HG03175 (cell line): Measurements from ENCODE around the gene GIPR.
"Not testable (repeated sequence)": the region's sequence is repeated elsewhere in the genome, so short reads cannot be mapped to it uniquely, and the experiment has no call there.

Source experiments
- ATAC-seq: cut with Tn5 transposase; IDR thresholded peaks from one replicate; pipeline ENCODE4 v1.9.1; 2021; ENCODE audit warnings: mild to moderate bottlenecking, moderate library complexity; ENCODE audit not compliant: unreplicated experiment

GIPR gene

DNA sequence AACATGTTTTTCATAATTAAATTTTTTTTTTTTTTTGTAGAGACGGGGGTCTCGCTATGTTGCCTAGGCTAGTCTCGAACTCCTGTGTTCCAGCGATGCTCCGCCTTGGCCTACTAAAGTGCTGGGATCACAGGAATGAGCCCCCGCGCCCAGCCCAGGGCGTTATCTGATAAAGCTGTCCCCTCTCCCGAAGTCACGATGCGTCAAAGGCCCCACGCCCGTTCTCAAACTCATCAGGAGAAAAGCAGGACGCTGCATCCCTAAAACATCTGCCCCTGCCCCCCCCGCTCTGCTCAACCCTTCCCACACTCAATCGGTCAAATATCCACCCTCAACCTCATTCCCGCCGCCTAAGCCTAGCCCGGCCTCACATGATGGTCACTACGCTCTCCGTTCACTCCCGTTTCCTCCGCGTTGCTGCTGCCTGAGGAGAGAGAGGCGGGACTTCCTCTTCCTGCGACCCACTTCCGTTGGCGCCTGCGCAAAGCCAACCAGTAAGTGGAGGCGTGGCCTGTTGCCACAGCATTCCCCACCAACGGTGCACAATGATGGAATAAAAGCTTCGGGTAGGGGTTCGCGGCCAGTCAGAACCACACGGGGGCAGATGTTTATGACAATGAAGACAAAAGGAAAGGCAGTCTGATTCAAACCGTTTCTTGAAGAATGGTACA is 23.6 kb downstream of the GIPR start, which contains the start of gene SNRPD2:
Gene SNRPD2, minus strand, starts transcription at position 438 of the 671 bp plus-strand sequence. Its CDS starts 65 bp downstream, at position 373.
- ATAC-seq: peak; percentile 55

DNA sequence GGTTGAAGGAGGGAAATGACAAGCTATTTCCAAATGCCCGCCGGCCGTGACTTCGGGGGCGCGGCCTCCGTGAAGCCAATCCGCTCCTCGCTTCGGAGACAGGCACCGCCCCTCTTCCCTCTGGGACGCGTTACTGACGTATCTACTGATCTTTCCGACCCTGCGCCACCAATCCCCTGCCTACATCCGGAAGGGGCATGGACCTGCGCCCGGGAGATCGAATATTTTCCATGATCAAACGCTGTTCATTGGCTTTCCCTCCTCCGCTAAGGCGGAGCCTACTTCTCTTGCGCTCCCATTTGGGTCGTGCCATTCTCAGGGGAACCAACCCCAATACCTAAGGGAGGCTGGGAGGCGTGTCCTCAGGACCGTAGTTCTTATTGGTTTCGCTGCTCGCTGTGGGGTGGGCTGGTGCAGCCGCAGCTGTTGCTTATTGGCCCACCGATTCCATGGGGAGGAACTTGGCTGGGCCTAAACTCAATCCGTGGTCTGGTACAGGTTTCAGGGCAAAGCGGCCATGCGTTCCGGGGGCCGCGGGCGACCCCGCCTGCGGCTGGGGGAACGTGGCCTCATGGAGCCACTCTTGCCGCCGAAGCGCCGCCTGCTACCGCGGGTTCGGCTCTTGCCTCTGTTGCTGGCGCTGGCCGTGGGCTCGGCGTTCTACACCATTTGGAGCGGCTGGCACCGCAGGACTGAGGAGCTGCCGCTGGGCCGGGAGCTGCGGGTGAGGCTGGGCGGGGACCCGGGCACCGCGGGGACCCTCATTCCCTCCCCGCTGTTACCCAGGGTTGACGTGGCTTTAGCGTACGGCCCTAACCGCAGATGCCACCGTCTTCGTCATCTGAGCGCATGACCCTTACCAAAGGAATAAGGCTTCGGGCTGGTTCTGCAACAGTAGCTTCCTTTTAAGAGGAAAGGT is 24.4 kb downstream of the GIPR start, which contains the start of gene QPCTL:
Gene QPCTL, plus strand, starts transcription at position 480 of the 919 bp plus-strand sequence. Its CDS starts 38 bp downstream, at position 518.
- peak; percentile 89 for ATAC-seq

DNA sequence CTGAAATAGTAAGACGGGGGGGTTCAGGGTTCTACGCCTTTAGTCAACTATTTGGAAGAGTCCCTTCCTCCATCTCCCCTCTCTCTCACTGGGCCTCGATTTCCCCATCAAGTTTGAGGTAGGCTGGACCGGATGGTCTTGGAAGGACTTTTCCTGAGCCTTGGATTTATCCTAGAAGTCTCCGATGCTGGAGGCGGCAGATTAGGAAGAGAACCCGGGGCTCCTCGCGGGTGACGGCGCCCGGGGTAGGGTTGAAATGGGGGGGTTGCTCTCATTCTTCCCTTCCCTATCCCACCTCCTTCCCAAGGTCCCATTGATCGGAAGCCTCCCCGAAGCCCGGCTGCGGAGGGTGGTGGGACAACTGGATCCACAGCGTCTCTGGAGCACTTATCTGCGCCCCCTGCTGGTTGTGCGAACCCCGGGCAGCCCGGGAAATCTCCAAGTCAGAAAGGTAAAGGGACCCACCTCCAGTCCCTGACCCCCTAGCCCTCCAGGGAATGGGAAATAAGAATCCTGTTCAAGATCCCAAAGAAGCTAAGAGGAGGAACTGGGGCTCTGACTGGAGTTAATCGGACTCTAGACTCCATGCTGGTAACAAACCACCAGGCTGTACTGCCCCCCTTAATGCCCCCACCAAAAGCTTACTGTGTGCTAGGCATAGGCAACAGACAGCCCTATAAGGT is 25.2 kb downstream of the GIPR start:
- no peak for ATAC-seq

DNA sequence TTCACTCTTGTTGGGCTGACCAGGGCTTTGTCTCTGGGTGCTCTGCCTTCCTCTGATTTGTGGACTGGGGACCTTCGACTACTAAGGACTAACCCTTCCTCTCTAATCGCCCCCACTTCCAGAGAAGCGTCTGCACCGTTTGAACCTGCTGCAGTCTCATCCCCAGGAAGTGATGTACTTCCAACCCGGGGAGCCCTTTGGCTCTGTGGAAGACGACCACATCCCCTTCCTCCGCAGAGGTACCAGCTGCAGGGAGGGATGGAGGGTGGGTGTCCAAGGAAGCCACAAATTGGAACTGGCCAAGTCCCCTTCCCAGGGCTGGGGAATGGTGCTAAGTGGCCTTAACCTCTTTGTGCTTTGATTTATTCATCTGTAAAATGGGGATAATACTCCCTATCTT is 33.7 kb downstream of the GIPR start:
- ATAC-seq: no peak

DNA sequence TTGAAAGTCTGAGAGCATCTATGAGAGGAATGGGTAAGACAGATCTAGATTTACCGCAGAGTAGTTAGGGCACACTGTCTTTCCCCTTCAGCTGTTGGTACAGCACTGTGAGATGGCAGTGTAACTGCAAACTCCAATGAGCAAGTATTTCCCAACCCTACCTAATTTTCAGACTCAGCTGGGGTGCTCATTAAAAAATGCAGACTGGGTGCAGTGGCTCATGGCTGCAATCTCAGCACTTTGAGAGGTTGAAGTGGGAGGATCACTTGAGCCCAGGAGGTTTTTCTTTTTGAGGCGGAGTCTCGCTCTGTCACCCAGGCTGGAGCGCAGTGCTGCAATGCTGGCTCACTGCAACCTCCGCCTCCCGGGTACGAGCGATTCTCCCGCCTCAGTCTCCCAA is 37.1 kb downstream of the GIPR start:
- ATAC-seq: no peak

DNA sequence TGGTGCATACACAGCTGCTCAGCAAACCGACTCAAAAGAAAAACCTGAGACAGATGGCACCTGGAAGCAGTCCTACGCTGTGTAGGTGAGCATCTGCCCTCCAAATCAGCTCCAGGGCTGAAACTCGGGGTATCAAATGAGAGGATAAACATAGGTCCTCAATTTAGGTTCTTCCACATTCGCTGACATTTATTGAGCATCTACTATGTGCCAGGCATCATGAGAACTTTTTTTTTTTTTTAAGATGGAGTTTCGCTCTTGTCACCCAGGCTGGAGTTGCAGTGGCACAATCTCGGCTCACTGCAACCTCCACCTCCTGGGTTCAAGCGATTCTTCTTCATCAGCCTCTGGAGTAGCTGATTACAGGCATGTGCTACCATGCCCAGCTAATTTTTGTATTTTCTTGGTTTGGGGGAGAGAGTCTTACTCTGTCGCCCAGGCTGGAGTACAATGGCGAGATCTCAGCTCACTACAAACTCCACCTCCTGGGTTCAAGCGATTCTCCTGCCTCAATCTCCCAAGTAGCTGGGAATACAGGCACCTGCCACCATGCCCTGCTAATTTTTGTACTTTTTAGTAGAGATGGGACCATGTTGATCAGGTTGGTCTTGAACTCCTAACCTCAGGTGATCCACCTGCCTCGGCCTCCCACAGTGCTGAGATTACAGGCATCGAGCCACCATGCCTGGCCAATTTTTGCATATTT is 37.8 kb downstream of the GIPR start:
- ATAC-seq: no peak

DNA sequence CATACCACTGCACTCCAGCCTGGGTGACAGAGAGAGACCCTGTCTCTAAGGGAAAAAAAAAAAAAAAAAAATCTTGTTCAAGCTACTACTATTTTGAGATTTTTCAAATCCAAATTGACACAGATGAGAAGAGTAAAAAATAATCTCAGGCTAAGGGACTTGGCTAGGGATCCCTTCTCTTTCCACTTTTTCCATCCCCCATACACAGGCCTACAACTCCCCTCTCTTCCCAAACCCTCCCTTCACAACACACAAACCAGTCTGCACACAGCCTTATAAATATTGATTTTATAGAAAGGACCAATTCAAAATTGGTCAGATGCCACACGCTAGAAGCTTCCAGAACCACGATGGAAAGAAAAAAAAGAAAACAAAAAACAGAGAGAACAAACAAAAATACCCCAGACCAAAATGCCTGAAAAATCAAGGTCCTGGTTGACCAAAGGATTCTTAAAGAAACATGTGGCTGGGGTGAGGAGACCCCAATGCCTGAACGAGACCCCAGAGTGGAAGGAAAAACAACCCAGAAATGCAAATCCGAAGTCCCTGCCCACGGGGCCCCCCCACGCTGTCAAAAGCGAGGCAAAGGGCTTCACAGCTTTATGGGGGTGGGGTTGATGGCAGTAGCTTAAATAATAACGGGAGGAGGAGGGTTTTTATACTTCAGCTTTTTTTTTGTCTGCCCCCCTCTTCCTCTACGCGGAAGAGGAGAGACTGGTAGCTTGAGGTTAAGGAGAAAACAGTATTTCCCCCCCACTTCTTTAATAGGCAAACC is 42.5 kb downstream of the GIPR start:
- ATAC-seq: no peak

DNA sequence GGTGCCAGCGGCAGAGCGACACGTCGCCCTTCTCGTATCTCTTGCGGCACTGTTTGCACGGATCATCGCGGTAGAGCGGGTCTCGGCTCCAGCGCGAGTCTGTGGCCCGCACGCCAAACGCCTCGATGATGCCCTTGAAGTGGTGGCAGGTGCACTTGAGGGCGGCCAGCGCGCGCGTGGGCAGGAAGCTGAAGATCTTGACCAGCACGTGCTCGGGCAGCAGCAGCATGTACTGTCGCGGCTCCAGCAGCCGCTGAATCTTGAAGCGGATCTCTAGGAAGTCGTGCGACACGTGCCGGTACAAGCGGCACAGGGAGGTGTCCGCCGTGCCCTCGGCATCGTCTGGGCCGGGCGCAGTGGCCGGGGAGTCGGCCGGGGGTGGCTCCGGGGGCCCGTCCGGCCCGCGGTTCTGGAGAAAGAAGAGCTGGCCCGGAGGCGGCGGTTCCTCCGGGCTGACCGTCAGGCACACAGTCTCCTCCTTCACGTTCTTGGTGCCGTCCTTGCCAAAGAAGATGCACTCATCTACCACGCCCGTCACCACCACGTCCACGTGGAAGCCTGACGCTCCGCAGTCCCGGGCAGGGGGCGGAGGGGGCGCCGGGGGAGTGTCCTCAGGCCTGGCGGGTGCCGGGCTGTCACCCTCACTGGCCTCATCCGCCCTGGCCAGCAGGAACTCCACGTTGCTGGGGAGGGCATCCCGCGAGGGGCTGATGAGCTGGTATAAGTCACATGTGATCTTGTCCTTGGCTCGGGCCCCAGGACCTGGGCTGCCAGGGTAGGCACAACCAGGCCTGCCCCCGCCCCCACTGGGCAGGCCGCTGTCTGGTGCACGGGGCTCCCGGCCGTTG is 44.1 kb downstream of the GIPR start:
- ATAC-seq: no peak

DNA sequence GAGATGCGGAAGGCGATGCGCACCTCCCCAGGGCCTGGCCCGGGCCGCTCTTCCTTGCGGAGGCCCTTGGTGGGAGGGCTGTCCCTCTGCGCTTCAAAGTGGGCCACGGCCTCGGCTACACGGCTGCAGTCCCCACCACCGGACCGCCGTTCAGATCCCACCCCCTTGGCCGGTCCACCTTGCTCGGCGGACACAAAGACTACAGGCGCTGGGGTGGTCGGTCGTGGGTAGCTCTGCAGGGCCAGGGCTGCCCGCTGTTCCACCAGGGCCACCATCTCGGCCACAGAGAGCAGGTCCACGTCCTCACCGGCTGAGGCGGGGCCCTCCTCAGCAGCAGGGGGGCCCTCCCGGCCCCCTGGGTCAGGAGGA is 44.7 kb downstream of the GIPR start:
- no peak for ATAC-seq

DNA sequence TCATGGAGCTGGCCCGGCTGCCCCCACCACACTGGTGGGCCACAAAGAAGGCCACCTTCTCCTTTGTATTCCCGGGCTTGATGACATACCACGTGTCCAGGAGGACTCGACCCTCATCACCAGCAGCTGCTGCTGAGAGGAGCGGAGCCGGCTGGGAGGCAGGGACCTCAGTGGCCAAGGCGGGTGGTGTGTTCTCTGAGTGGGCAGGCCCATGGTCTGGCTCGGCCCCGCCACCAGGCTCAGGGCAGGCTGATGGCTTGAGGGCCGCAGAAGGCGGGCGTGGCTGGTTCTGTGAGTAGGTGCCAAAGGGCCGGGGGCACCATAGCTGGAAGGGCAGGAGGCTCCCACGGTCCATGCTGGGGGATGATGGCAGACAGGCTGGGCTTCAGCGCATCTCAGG is 45.1 kb downstream of the GIPR start:
- ATAC-seq: no peak

DNA sequence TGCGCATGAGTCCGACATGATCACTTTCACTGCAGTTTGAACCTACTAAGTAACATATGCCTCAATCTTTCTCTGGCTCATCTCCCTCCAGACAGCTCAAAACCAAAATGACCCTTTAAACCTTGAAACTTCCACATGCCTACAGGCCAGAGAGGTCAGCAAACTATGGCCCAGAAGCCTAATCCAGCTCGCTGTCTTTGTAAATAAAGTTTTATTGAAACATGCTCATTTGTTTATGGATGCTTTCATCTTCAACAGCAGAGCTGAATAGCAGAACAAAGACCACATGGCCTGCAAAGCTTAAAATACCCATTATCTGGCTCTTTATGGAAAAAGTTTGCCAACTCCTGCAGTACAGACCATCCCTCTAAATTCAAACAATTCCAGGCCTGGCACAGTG is 47.1 kb downstream of the GIPR start:
- no peak for ATAC-seq

DNA sequence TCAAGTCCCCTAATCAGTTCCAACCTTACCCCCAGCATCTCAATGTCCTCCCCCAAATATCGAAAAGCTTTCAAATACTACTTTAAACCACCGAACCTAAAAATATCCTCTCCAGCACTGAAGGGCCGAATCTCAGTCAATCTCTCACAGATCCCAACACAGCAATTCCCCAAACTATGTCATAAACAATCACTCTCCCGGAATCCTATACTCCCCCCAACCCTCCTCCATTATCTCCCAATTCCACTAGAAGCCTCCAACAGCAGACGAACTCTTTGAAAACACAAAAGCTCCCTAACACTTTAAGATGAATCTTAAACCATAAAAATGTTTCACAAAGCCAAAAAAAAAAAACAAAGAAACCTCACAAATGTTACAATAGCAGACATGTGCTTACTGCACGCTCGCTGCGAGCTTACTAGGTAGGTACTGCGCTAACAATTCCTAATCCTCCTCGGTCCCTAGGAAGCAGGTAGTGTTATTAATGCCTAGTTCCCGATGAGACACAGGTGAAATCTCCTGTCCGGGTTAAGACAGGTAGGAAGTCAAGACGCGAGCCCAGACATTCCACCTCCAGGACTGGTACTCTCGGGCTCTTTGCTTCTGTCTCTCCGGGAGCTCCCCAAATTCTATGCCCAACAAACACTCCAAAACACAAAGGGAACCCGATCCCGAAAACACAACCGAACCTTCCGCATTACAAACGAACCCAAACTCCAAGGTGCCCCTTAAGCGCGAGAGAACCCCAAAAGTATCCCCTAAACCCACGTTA is 48.5 kb downstream of the GIPR start:
- ATAC-seq: no peak

DNA sequence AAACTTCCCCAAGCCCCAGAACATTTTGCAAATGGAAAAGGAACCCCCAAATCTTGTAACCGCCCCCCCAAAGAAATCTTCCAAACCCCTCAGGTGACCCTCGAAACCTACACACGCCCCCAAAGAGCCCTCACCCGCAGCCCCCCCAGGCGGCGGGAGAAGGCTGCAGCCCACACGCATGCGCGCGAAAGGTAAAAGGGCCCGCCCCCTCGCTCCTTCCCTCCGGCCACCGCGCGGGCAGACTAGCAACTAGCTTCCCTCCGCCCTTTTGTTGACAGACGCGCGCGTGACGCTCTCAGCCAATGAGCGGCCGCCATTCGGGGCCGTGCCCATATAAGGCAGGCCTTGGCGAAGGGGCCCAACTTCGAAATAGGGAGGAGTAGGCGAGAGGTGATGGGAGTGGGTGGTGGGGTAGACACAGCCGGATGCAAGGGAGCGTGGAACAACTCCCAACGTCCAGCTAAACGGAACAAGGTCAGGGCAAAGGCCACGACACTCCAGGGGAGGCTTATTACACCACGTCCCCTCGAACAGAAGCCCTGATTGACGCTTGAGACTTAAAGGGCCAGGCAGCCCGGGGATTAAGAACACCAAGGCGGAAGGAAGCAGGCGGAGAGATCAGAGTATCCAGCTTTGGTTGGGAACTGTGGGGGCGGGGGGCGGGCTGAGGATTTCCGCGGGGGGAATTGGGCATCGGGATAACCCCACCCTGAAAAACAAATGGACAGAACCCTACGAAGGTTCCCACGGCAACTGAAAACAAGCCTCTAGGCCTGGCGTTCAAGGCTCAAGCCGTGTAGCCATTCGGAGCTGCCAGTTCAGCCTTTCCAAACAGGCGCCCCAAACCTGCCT is 49.3 kb downstream of the GIPR start:
- peak; percentile 94 for ATAC-seq

DNA sequence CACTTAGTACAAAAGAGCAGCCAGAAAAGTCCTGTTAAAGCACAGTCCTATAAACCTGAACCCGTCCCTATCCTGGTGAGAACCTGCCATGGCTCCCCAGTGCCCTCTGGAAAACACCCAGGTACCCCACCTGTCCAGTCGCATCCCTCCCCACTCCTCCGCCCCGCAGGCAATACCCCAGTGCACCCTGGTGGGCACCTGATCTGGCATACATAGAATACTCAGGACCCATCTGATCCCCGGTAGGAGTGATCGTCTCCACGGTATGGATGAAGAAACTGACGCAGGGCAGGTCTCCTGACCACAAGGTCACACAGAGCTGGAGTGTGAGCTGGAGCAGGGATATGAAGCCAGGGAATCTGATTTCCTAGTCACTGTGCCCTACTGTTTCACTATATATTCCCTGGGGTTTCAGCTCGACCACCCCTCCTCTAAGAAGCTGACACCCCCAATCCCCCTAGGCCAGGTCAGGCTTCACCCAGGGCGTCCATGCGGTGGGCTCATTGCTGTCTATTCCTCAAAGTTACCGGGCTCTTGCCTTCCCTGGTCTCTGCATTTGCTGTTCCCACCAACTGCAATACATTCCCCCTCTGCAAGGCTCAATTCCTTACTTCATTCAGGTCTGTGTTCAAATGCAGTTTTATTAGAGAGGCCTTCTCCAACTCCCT is 50.1 kb downstream of the GIPR start:
- no peak for ATAC-seq

DNA sequence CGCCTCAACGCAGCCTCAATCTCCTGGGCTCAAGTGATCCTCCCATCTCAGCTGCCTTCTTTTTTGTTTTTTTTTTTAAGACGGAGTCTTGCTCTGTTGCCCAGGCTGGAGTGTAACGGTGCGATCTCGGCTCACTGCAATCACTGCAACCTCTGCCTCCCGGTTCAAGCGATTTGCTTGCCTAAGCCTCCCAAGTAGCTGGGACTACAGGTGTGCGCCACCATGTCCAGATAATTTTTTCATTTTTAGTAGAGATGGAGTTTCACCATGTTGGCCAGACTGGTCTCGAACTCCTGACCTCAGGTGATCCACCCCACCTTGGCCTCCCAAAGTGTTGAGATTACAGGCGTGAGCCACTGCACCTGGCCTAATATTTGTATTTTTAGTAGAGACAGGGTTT is 52.0 kb downstream of the GIPR start:
- ATAC-seq: not testable (repeated sequence)

DNA sequence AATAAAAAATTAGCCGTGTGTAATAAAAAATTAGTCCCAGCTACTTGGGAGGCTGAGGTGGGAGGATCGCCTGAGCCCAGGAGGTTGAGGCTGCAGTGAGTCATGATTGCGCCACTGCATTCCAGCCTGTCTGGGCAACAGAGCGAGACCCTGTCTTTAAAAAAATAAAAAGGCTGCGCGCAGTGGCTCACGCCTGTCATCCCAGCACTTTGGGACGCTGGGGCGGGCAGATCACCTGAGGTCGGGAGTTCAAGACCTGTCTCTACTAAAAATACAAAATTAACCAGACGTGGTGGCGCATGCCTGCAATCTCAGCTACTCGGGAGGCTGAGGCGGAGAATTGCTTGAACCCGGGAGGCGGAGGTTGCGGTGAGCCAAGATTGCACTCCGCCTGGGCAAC is 60.7 kb downstream of the GIPR start:
- not testable (repeated sequence) for ATAC-seq

DNA sequence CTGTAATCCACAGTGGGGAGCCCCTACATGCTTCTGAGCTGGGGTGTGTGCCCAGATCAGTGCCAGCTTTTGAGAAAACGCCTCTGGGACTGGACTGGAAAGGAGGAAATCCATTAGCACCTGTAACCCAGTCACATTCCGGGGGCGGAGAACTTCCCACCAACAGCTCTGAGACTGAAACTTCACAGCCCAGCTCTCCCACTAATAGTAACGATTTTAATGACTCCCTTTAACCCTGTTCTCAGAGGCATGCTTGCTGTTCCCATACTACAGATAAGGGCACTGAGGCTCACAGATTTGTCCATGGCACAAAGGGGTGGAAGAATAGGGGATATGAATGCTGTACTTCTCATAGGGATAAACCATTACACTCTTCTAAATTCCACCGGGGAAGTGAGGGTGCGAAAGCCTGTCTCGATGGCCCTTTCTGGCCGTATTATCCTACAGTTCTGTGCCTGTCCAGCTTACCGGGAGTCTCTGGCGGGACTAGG is 61.8 kb downstream of the GIPR start:
- no peak for ATAC-seq
